Activated CD4-positive, alpha-beta memory T cell treated with anti-CD3 and anti-CD28 coated beads for 36 hours (primary cell): ENCODE data around the gene RUFY1. TPM values are rescaled to one million over a fixed set of nuclear protein-coding genes. Genes with fewer than 3 reads are reported as not detected.
"Not testable (repeated sequence)": the region's sequence is repeated elsewhere in the genome, so short reads cannot be mapped to it uniquely, and the experiment has no call there.

Experiments
- CTCF ChIA-PET: fragments of 350-600 bp; sonication (Branson Sonifier 250); formaldehyde crosslinking; loops from one replicate; lab custom pipeline; 2021; ENCODE audit warnings: antibody characterized with exemption, inconsistent platforms; lab: Charles Lee
- POLR2A ChIA-PET: fragments of 350-600 bp; sonication (Branson Sonifier 250); formaldehyde crosslinking; loops from one replicate; lab custom pipeline; 2021; ENCODE audit warnings: antibody characterized with exemption; lab: Charles Lee
- DNase-seq: peaks from one replicate; pipeline ENCODE4 v3.0.0-alpha.2; 2020
- H3K27ac Mint-ChIP-seq: one replicate; pipeline ENCODE4 v1.8.0; 2021; ENCODE audit warnings: mixed read lengths
- H3K27me3 Mint-ChIP-seq: one replicate; pipeline ENCODE4 v1.8.0; 2021; ENCODE audit warnings: mixed read lengths
- H3K36me3 Mint-ChIP-seq: one replicate; pipeline ENCODE4 v1.8.0; 2021; ENCODE audit warnings: mixed read lengths
- H3K4me1 Mint-ChIP-seq: one replicate; pipeline ENCODE4 v1.8.0; 2021; ENCODE audit warnings: low read depth, mixed read lengths
- H3K4me3 Mint-ChIP-seq: one replicate; pipeline ENCODE4 v1.8.0; 2021; ENCODE audit warnings: mild to moderate bottlenecking, mixed read lengths
- H3K9me3 Mint-ChIP-seq: one replicate; pipeline ENCODE4 v1.8.0; 2021; ENCODE audit warnings: mixed read lengths
- intact Hi-C: fragments of 100-400 bp; cut with micrococcal nuclease; formaldehyde crosslinking; loops from one replicate; pipeline ENCODE4 v1.15.1; 2023
- total RNA-seq, 2 experiments: library from RNA; stranded (reverse); gene quantifications; one replicate each; pipeline ENCODE4 v1.2.3, GENCODE V29; 2021

The RUFY1 gene
- total RNA-seq, 2 experiments from 2014 or later = 30.3 to 34.0 TPM

GRCh38 chr5:179657302-179658178, 107.2 kb downstream of the RUFY1 start:
- H3K4me1 Mint-ChIP-seq, intact Hi-C loops, H3K4me3 Mint-ChIP-seq, H3K27ac Mint-ChIP-seq, POLR2A ChIA-PET, H3K36me3 Mint-ChIP-seq, H3K9me3 Mint-ChIP-seq, DNase-seq, CTCF ChIA-PET, H3K27me3 Mint-ChIP-seq: not testable (repeated sequence)

DNA sequence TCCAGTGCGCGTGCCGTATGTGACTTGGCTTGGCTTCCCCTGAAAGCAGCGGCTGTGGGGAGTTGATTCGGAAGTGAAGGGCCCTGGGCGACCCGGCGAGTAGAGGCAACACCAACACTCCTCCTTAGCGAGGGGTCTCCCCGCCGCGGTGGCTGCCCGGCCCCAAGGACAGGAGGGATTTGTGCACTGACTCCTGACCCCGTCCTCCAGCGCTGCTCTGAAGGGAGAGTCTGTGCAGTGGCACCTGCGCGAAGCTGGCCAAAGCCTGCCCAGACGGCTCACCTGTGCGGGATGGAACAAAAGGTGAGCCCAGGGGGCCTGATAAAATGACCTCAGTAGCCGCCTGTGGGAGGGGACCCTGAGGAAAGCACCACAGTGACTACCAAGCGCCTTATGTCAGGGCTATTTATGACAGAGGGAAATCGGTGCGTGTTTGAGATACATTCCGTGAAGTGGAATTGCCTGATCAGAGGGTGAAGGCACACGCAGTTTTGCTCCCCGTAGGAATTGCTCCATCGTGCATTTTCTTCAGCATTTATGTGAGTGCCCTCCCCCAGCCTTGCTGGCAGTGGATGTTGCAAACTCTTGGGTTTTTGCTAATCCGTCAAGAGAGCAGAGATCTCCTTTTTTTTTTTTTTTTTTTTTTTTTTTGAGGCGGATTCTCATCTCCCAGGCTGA, 108.0 kb downstream of the RUFY1 start:
- intact Hi-C loops, H3K27ac Mint-ChIP-seq, H3K9me3 Mint-ChIP-seq, H3K4me1 Mint-ChIP-seq, DNase-seq, H3K27me3 Mint-ChIP-seq, H3K36me3 Mint-ChIP-seq: not testable (repeated sequence)
- POLR2A ChIA-PET = interaction anchor here (0.6 kb wide), 1 partner anchor 94 kb away, joined by 3 read pairs; no protein-coding TSS in a partner anchor
- peak overlapping the region; percentile 75 for H3K4me3 Mint-ChIP-seq
- CTCF ChIA-PET = interaction anchor here (1.7 kb wide), 1 partner anchor 21 kb away, joined by 4 read pairs; no protein-coding TSS in a partner anchor

Other genes with a start within 250 kb of the RUFY1 start
- gene ADAMTS2, start 205.1 kb upstream of the RUFY1 start, total RNA-seq = not detected
- 100 to 1,000 TPM; 604 to 611 TPM for gene HNRNPH1, start 73.1 kb downstream of the RUFY1 start, total RNA-seq
- under 1 TPM; 0.61 to 0.67 TPM for gene CBY3, start 130.5 kb downstream of the RUFY1 start, total RNA-seq
- 100 to 1,000 TPM; 531 to 534 TPM for gene CANX, start 148.4 kb downstream of the RUFY1 start, total RNA-seq
- 10 to 100 TPM; 20.3 to 22.2 TPM for gene MAML1, start 182.3 kb downstream of the RUFY1 start, total RNA-seq
- gene LTC4S, start 243.4 kb downstream of the RUFY1 start, total RNA-seq = 1 to 10 TPM in 1 of 2 experiments, under 1 TPM in 1; 0.48 to 1.1 TPM